Esophagus muscularis mucosa (tissue), 4 donors: Measurements from ENCODE around the gene CDH4. TPM values are rescaled to one million over a fixed set of nuclear protein-coding genes. Genes with fewer than 3 reads are reported as not detected.

ENCODE experiments used
- DNase-seq: peaks from one replicate; pipeline ENCODE4 v3.0.0-alpha.2; 2017; ENCODE audit errors: extremely low spot score
- H3K27ac ChIP-seq, 4 donors: fragments of 200-600 bp; sonication (generic); replicated peaks in 1 of 4; 1 replicate in 3 of 4; 2 replicates in 1 of 4; pipeline ENCODE4 v1.5.1; 2016 to 2019; ENCODE audit warnings: mild to moderate bottlenecking in 1 of 4
- H3K27me3 ChIP-seq, 4 donors: fragments of 200-600 bp; sonication (generic); one replicate each; pipeline versions ENCODE4 v1.5.1 to v1.6.0; 2016 to 2019
- H3K36me3 ChIP-seq, 4 donors: fragments of 200-600 bp; sonication (generic); one replicate each; pipeline ENCODE4 v1.5.1; 2016 to 2019
- H3K4me1 ChIP-seq, 4 donors: fragments of 200-600 bp; sonication (generic); one replicate each; pipeline ENCODE4 v1.5.1; 2016 to 2019
- H3K4me3 ChIP-seq, 4 donors: fragments of 200-600 bp; sonication (generic); 1 replicate in 2 of 4; 2 replicates in 2 of 4; pipeline ENCODE4 v1.5.1; 2016 to 2019; ENCODE audit warnings: mild to moderate bottlenecking in 4 of 4, moderate library complexity in 1 of 4
- H3K9me3 ChIP-seq, 4 donors: fragments of 200-600 bp; sonication (generic); 1 replicate in 3 of 4; 2 replicates in 1 of 4; pipeline ENCODE4 v1.5.1; 2016 to 2019
- EP300 ChIP-seq: sonication (generic); formaldehyde crosslinking; IDR thresholded peaks from one replicate; pipeline ENCODE4 v1.6.1; 2017; ENCODE audit warnings: antibody characterized with exemption
- POLR2A ChIP-seq: fragments of 450-650 bp; IDR thresholded peaks from one replicate; pipeline ENCODE4 v1.6.1; 2017; ENCODE audit warnings: antibody characterized with exemption, moderate library complexity, mild to moderate bottlenecking, low read depth
- POLR2AphosphoS5 ChIP-seq, 2 donors: sonication (generic); formaldehyde crosslinking; IDR thresholded peaks; one replicate each; pipeline ENCODE4 v1.6.1; 2017; ENCODE audit warnings: antibody characterized with exemption in 2 of 2
- WGBS: methylation state at CpG from one replicate; pipeline ENCODE4 v1.1.5; 2018; 5-methylcytosine and 5-hydroxymethylcytosine counted together
- intact Hi-C: fragments of 100-400 bp; cut with DNase I; formaldehyde crosslinking; loops from one replicate; pipeline ENCODE4 v1.15.1; 2023
- total RNA-seq, 4 donors: library from RNA; depleted of rRNA; stranded (reverse); fragments of >200 nt; gene quantifications; one replicate each; pipeline versions ENCODE4 v1.1.0 to v1.2.1, GENCODE V29; 2016
- TF ChIP-seq, protein P1 (sequence below), 3 experiments: fragments of 200-600 bp in 2 of 3; fragments of 450-650 bp in 1 of 3; sonication (generic) in 2 of 3; IDR thresholded peaks; one replicate each; pipeline ENCODE4 v1.5.1; 2017 to 2019; ENCODE audit warnings: antibody characterized with exemption in 3 of 3, mild to moderate bottlenecking in 2 of 3, moderate library complexity in 1 of 3

The CDH4 gene
- total RNA-seq, 4 donors from 2014 or later = 0.42 to 1.3 (median 0.48) TPM

DNA sequence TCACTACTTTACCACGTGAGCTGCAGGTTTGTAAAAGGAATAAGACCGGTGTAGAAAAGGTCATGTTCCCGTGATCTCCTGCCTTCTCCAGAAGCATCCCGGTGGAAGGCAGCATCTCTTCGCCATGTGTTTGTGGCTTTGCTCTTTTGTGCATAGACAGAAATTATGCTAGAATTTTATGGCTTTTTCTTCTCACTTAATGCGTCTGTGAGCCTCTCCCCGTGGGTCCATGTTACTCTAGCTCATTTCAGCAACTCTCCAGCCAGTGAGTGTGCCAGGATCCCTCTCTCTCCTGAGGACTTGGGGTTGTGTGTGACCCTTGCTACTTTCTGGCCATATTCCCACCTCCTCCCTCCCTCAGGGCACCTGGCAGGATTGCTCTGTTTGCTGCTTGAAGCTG, 289.5 kb downstream of the CDH4 start:
- Histone ChIP-seq H3K4me3 (no peak overlapping the region), H3K4me1 (no peaks in the 10 kb centered on the region), H3K27me3 (peaks cover 0 to 8% (median 0%) of the 10 kb centered on the region in 4 donors), H3K27ac (no peak overlapping the region), H3K36me3 (no peaks in the 10 kb centered on the region), H3K9me3 (peaks cover 0 to 4% (median 0%) of the 10 kb centered on the region in 4 donors)
- no peak for TF ChIP-seq POLR2A
- TF ChIP-seq, protein P1, sequence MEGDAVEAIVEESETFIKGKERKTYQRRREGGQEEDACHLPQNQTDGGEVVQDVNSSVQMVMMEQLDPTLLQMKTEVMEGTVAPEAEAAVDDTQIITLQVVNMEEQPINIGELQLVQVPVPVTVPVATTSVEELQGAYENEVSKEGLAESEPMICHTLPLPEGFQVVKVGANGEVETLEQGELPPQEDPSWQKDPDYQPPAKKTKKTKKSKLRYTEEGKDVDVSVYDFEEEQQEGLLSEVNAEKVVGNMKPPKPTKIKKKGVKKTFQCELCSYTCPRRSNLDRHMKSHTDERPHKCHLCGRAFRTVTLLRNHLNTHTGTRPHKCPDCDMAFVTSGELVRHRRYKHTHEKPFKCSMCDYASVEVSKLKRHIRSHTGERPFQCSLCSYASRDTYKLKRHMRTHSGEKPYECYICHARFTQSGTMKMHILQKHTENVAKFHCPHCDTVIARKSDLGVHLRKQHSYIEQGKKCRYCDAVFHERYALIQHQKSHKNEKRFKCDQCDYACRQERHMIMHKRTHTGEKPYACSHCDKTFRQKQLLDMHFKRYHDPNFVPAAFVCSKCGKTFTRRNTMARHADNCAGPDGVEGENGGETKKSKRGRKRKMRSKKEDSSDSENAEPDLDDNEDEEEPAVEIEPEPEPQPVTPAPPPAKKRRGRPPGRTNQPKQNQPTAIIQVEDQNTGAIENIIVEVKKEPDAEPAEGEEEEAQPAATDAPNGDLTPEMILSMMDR (IDR thresholded peaks at IDR 0.05) = no peak
- TF ChIP-seq POLR2AphosphoS5 (IDR thresholded peaks at IDR 0.05) = no peak
- no peak for TF ChIP-seq EP300
- no peak for DNase-seq
- intact Hi-C loops = no loop called here
- 77% methylated on average over 6 of the region's 7 CpGs for WGBS

DNA sequence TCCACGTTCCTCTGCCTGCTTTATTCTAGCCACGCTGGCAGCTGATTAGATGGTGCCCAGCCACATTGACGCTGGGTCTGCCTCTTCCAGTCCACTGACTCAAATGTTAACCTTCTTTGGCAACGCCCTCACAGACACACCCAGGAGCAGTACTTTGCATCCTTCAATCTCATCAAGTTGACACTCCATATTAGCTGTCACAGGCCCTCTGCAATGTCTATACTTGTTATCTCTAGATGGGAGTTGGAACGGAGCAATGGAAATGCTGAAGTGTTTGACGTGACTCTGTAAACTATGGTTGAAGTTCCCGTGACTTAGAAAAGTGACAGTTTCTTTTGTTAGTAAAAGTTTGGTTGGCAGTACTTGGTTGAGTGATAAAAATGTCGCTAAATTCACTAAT, 291.0 kb downstream of the CDH4 start:
- Histone ChIP-seq H3K27ac (no peak overlapping the region), H3K27me3 (peaks cover 0 to 8% (median 0%) of the 10 kb centered on the region in 4 donors), H3K4me3 (no peak overlapping the region), H3K9me3 (peaks cover 0 to 4% (median 0%) of the 10 kb centered on the region in 4 donors), H3K36me3 (no peaks in the 10 kb centered on the region), H3K4me1 (no peaks in the 10 kb centered on the region)
- no peak for DNase-seq
- TF ChIP-seq, protein P1 (IDR thresholded peaks at IDR 0.05) = no peak
- TF ChIP-seq POLR2A (no peak), POLR2AphosphoS5 (IDR thresholded peaks at IDR 0.05) (no peak), EP300 (no peak)
- WGBS = 80% methylated on average over 8 of the region's 8 CpGs
- intact Hi-C loops = no loop called here

DNA sequence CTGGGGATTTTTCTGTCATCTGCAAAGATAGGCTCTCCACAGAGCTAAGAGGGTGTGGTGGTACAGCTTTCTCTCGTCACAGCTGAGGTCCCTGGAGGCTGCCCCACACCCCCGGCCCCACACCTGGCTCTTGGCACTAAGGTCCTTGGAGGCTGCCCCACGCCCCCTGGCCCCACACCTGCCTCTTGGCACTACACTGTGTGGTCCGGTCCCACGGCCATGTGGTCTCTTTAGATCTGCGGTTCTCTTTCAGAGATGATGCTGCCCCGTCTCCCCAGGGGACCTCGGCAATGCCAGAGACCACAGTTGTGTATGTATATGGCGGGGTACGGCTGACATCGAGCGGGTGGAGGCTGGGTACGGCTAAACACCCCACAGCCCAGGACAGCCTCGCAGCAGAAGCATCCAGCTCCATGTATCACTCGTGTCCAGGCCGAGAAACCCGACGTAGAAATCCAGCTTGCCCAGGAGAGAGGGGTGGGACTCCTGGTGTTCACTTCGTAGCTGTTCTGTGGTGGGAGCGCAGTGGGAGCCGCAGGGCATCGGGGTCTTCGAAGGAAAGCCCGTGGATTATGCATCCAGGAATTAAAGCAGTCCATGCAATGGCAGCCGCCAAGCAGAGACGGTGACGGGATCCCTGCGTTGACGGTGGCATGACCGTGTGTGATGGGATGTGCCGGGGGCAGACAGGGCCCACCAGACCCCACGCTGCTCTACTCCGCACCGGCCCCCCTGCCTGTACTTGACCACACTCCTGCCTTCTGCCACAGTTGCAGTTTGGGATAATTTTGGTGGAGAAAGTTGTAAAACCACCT, 292.1 kb downstream of the CDH4 start:
- intact Hi-C loops = no loop called here
- no peak overlapping the region for H3K4me3 ChIP-seq
- WGBS = 82% methylated on average over 25 of the region's 34 CpGs
- peaks cover 0 to 4% (median 0%) of the 10 kb centered on the region in 4 donors for H3K9me3 ChIP-seq
- H3K27ac ChIP-seq = no peak overlapping the region
- peaks cover 0 to 13% (median 0%) of the 10 kb centered on the region in 4 donors for H3K27me3 ChIP-seq
- TF ChIP-seq POLR2AphosphoS5 (IDR thresholded peaks at IDR 0.05) (no peak), EP300 (no peak), POLR2A (no peak)
- TF ChIP-seq, protein P1 (IDR thresholded peaks at IDR 0.05) = no peak
- no peak for DNase-seq
- no peaks in the 10 kb centered on the region for H3K36me3 ChIP-seq
- H3K4me1 ChIP-seq = no peaks in the 10 kb centered on the region

DNA sequence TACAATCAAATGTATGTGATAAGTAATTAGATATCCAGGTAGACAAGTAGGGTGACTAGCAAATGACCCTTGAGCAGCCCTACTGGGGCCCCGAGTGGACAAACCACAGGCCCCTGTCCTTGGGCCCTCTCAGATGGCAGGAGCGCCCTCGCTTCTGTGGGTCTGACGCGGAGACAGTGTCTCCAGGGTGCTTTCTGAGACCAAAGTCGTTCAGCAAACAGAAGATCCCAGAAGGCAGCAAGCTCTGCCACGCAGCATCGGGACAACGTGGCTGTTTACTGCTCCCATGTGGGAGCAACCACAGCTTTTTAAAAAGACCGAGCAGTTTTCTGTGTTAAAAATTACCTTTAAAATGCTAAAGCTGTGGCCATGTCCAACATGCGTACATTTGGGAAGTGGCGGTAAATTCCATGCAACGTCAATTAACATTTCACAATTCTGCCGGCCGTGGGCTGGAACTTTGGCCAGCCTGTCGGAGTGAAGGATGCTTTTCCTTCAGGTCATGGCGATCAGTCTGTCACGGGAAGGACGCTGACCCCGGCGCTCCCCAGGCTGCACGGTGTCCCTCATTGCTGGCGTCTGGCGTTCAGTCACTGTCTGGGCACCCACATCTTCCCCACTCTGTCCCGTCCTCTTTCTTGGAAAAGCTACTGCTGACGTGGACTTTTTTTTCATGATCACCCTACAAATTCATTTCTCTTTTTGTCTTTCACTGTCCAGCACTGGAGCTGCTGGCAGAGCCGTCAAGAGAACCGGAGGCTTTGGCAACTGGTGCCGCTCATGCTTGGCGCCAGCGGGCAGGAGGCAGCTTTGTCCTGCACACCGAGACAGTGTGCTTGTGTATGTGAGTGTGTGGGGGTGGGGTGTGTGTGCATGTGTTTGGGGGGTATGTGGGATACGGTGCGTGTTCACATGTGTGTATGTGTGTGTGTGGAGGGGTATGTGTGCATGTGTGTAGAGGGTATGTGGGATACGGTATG, 293.1 kb downstream of the CDH4 start:
- Histone ChIP-seq H3K4me3 (no peak overlapping the region), H3K36me3 (no peaks in the 10 kb centered on the region), H3K27ac (no peak overlapping the region), H3K4me1 (no peaks in the 10 kb centered on the region), H3K9me3 (peaks cover 0 to 4% (median 0%) of the 10 kb centered on the region in 4 donors), H3K27me3 (peaks cover 0 to 24% (median 0%) of the 10 kb centered on the region in 4 donors)
- intact Hi-C loops = no loop called here
- no peak for DNase-seq
- 82% methylated on average over 30 of the region's 35 CpGs for WGBS
- TF ChIP-seq, protein P1 (IDR thresholded peaks at IDR 0.05) = no peak
- TF ChIP-seq POLR2AphosphoS5 (IDR thresholded peaks at IDR 0.05) (no peak), POLR2A (no peak), EP300 (no peak)
